AG10803 (cell line): Measurements from ENCODE around the gene CFL1.

Experiments used
- DNase-seq: peaks from one replicate; pipeline ENCODE4 v3.0.0; 2010; ENCODE audit warnings: low read depth
- H3K4me3 ChIP-seq: 2 replicates; pipeline ENCODE4 v1.5.1; 2011; ENCODE audit warnings: mild to moderate bottlenecking, low read length, control low read depth
- TF ChIP-seq, protein P1 (sequence below): conservative IDR thresholded peaks from 2 replicates; pipeline ENCODE4 v1.5.1; 2011; ENCODE audit warnings: mild to moderate bottlenecking, low read length, control low read depth, inconsistent platforms

The CFL1 gene

DNA sequence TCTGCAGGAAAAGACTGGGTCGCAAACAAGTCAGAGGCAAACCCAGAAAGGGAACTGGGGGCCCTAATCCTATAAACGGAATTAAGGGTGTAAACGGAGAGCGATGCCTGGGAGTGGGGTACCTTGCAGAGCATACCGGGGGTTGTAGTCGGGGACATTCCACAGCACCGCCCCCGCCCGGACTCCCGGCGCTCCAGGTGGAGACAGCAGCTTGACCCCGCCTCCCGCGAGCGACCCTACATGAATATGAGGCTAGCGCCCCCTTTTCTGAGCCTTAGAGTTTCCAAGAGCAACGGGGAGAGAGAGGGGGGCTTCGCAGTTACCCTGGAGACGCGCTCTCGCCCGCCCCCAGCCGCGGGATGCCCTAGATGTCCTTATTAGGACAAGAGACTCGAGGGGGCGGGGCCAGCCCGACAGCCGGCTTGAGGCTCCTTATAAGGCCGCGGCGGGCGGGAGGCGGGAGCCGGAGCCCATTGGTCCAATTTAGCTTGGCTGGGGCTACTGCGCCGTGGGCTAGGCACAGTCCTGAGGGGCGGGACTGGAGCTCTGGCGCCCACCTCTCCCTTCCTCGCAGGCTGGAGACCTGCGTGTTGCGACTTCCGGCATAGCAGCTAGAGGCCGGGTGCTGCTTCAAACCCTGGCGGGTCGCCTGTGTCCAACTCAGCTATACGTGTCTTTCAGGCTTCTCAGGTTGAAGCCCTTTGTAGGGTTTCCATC, 1.3 kb upstream of the CFL1 start:
- H3K4me3 ChIP-seq, result peak overlapping the region; percentile 96
- TF ChIP-seq, protein P1, sequence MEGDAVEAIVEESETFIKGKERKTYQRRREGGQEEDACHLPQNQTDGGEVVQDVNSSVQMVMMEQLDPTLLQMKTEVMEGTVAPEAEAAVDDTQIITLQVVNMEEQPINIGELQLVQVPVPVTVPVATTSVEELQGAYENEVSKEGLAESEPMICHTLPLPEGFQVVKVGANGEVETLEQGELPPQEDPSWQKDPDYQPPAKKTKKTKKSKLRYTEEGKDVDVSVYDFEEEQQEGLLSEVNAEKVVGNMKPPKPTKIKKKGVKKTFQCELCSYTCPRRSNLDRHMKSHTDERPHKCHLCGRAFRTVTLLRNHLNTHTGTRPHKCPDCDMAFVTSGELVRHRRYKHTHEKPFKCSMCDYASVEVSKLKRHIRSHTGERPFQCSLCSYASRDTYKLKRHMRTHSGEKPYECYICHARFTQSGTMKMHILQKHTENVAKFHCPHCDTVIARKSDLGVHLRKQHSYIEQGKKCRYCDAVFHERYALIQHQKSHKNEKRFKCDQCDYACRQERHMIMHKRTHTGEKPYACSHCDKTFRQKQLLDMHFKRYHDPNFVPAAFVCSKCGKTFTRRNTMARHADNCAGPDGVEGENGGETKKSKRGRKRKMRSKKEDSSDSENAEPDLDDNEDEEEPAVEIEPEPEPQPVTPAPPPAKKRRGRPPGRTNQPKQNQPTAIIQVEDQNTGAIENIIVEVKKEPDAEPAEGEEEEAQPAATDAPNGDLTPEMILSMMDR, result no peak

DNA sequence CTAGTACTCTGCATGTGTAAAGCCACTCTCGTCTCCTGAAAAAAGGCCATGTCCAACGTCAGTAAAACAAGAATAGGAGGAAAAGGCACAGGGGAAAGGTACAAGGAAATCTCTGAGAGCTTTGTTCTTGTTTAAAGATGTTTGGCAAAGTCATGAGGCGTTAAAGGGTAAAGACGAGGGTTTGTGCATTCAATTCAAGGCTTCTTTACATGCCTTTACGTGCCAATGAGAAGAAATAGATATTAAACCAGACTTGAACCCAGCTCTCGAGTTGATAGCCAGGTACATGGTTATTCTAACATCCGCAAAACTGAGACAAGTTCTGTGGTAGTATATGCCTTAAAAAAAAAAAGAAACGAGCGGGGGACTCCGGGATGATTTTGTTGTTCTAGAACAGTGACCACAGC, 704 bp upstream of the CFL1 start:
- H3K4me3 ChIP-seq, result peak overlapping the region; percentile 71
- TF ChIP-seq, protein P1, result no peak
- no peak for DNase-seq

More for the DNA sequence above, 1.3 kb upstream of the CFL1 start:
- DNase-seq, result peak; percentile 97

DNA sequence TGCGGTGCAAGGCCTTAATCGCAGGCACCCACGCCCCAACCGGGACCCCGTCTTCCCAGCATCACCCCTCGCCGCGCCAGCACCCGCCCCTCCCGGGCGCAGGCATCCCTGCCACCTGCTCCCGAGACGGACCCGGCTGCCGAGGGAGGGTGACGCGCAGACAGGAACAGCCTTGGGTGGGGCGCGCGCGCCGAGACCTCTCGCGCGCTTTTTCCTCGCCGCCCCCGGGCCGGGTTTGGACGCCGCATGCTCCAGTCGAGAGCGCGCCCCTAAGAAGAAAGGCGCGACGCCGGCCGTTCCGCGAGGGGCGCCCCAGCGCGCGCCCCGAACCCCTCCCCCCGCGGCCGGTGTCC, 504 bp downstream of the CFL1 start:
- TF ChIP-seq, protein P1, result no peak
- peak overlapping the region; percentile 96 for H3K4me3 ChIP-seq
- DNase-seq, result no peak

DNA sequence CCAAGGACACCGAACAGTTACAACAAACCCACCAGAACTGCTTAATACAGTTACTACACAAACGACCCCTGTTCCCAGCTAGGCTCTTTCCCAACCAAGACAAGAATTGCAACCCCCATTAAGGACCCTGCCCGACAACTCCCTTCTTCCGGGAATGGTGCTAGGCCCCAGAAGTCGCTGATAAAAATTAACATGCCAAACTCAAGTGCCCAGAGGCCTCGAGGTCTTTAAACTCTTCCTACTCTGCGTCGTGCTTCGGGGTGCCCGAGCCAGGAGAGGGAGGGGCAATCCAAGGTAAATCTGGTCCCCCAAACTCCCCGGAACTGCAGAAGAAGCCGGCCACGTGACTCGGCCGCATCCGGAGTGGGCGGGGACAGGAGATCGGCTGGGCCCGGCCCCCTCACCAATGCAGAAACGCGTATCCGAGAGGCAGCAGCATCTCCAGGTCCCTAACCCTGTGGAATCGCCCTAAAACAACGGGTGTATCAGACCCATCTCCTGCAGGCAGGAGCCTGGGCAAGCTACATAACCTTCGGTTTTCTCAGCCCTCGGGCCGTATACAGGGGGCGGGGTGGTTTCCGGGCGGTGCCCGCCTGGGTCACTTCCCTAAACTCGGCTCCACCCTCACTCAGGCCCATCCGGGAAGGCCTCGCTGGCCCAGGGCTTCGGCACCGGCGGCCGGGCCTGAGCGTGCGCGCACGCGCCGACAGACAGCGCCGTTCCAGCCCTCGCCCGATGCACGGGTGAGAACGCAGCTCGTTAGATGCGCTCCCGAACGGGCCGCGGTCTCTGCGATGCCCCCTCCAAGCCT, 1.1 kb downstream of the CFL1 start:
- TF ChIP-seq, protein P1, result no peak
- peak overlapping the region; percentile 96 for H3K4me3 ChIP-seq
- DNase-seq, result peak; percentile 57

DNA sequence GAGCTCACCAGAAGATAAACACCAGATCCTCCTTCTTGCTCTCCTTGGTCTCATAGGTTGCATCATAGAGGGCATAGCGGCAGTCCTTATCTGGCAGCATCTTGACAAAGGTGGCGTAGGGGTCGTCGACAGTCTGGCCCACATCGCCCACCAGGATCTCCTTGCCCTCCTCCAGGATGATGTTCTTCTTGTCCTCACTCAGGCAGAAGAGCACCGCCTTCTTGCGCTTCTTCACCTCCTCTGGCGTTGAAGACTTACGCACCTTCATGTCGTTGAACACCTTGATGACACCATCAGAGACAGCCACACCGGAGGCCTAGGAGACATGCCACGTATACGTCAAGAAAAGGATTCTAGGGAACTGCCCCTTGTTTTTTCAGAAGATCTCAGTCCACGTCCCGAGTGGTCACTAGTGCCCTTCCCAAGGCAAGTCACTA, 2.0 kb downstream of the CFL1 start:
- TF ChIP-seq, protein P1, result no peak
- DNase-seq, result no peak
- H3K4me3 ChIP-seq, result peak overlapping the region; percentile 96

DNA sequence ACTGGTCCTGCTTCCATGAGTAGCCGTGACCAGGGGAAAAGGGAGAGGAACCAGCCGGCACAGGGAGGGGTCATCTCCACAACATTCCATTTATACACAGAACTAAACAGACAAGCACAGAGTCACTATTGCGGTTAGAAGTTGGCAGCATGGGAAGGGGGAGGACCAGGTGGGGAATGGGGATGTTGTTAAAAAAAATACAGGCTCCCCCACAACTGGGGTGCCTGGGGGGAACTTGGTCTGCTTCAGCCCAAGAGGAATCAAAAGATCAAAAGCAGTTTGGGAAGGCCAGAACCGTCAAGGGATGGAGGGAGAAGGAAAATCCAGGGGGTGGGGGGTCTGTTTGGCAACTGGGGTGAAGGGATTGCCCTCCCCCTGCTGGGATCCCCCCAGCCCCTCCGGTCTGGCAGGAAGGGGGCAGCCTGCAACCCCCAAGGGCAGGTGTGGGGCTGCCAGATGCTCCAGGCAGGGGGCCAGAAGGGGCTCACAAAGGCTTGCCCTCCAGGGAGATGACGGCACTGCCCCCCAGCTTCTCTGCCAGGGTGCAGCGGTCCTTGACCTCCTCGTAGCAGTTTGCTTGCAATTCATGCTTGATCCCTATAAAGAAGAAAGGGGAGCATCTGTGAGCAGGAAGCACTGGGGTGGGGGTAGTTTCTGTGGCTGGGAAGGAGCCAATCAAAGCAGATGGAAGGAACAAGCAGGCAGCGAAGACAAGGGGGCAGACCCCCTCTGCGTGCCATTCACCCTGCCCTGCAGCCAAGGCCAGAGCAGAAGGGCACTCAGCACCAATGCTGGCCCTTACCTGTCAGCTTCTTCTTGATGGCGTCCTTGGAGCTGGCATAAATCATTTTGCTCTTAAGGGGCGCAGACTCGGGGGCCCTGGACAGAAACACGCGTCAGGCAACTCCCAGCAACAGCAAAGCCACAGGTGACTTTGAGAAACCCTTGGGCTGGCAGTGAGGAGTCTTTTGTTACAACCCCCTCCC, 2.8 kb downstream of the CFL1 start:
- no peak for DNase-seq
- peak overlapping the region; percentile 5; the same call in 1 of the 2 replicates for H3K4me3 ChIP-seq
- TF ChIP-seq, protein P1, result no peak
